NT2/D1 (cell line): ENCODE measurements around the gene ZP2.

Experiments used
- YY1 ChIP-seq: IDR thresholded peaks from 2 replicates; pipeline ENCODE4 v1.6.1; 2011; ENCODE audit not compliant: insufficient read length, insufficient read depth
- ZNF274 ChIP-seq: IDR thresholded peaks from 2 replicates; pipeline ENCODE4 v1.6.1; 2011; ENCODE audit warnings: mild to moderate bottlenecking, low read depth, low read length

DNA sequence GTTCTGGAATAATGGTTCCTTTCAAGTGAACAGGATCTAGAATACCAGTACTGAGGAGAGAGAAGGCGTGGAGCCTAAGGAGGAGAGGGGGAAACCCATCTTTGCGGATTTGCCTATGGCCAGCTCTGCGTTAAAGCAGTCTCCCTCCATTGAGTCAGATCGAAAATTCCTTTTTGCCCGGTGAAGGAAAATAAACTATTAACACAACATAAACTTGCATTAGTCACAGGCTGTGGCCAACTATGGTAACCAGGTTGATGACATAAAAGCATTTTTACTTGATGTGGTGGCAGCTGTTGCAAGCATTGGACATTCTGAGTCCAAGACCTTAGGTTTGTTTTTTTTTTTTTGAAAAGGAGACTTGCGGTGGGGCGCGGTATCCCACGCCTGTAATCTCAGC, 44.0 kb downstream of the ZP2 start:
- TF ChIP-seq YY1 (no peak), ZNF274 (no peak)
